ENCODE measurements around the gene GSTP1. TPM values are rescaled to one million over a fixed set of nuclear protein-coding genes. Genes with fewer than 3 reads are reported as not detected.

Gene GSTP1
- total RNA-seq (2013) = 658 TPM
- polyA plus RNA-seq (1,000 to 10,000 TPM in 2 of 3 donors, 100 to 1,000 TPM in 1; 853 to 1,483 (median 1,250) TPM), polyA minus RNA-seq (664 and 980 TPM in 2 replicates), total RNA-seq (36.5 to 225 (median 169) reads per million in 11 experiments)

DNA sequence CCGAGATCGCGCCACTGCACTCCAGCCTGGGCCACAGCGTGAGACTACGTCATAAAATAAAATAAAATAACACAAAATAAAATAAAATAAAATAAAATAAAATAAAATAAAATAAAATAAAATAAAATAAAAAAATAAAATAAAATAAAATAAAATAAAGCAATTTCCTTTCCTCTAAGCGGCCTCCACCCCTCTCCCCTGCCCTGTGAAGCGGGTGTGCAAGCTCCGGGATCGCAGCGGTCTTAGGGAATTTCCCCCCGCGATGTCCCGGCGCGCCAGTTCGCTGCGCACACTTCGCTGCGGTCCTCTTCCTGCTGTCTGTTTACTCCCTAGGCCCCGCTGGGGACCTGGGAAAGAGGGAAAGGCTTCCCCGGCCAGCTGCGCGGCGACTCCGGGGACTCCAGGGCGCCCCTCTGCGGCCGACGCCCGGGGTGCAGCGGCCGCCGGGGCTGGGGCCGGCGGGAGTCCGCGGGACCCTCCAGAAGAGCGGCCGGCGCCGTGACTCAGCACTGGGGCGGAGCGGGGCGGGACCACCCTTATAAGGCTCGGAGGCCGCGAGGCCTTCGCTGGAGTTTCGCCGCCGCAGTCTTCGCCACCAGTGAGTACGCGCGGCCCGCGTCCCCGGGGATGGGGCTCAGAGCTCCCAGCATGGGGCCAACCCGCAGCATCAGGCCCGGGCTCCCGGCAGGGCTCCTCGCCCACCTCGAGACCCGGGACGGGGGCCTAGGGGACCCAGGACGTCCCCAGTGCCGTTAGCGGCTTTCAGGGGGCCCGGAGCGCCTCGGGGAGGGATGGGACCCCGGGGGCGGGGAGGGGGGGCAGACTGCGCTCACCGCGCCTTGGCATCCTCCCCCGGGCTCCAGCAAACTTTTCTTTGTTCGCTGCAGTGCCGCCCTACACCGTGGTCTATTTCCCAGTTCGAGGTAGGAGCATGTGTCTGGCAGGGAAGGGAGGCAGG, at the start of gene GSTP1:
Gene GSTP1 (plus strand): TSS at position 566 of the 958 bp plus-strand sequence. CDS start 32 bp downstream, at position 598.
- WGBS (ENCODE audit: insufficient coverage) = under 1% methylated on average over 56 of the region's 81 CpGs
- intact Hi-C loops (cut with micrococcal nuclease) = no loop called here

More for the DNA sequence above, at the start of gene GSTP1:
- H4K20me1 ChIP-seq (ENCODE audit: insufficient read depth, low read length) = peaks cover 28% of the 10 kb centered on the region
- peak within 1 kb of the TSS; percentile 47 to 82 (median 67) for H3K4me3 ChIP-seq (replicated peaks in 1 of 3; ENCODE audit: low read depth in 2 of 3, low read length in 3 of 3)
- H3K27ac ChIP-seq (ENCODE audit: low read depth in 1 of 2, low read length in 2 of 2) = peak within 1 kb of the TSS; percentile 80 to 85
- peak within 1 kb of the TSS; percentile 81 for H2AFZ ChIP-seq (ENCODE audit: insufficient read depth, low read depth, low read length, poor library complexity, severe bottlenecking)
- peaks cover 6 to 15% (median 8%) of the 10 kb centered on the region in 3 donors for H3K27me3 Mint-ChIP-seq (ENCODE audit: low read depth in 3 of 3)
- peak within 1 kb of the TSS; percentile 83 to 93 (median 91) for H3K27ac Mint-ChIP-seq
- DNase-seq = peak; percentile 67 to 75 (median 73)
- peaks cover 27 to 34% of the 10 kb centered on the region in 2 donors for H3K36me3 Mint-ChIP-seq
- H3K9me3 Mint-ChIP-seq = peaks cover 0 to 13% (median 3%) of the 10 kb centered on the region in 7 donors
- H3K79me2 ChIP-seq (ENCODE audit: insufficient read depth, low read length) = peaks cover 23% of the 10 kb centered on the region
- H3K4me3 Mint-ChIP-seq = peak within 1 kb of the TSS; percentile 88 to 93
- H3K9me3 ChIP-seq (replicated peaks in 1 of 2; ENCODE audit: control insufficient read depth in 1 of 2, insufficient read depth in 1 of 2, low read length in 2 of 2) = peaks cover 0 to 2% of the 10 kb centered on the region in 2 donors
- H3K27me3 ChIP-seq (ENCODE audit: control insufficient read depth in 2 of 2, insufficient read depth in 2 of 2, low read length in 2 of 2) = no peaks in the 10 kb centered on the region
- peak within 1 kb of the TSS; percentile 83 for H3K9ac ChIP-seq (ENCODE audit: insufficient read depth, low read length, poor library complexity, severe bottlenecking)
- TF ChIP-seq, protein P1, sequence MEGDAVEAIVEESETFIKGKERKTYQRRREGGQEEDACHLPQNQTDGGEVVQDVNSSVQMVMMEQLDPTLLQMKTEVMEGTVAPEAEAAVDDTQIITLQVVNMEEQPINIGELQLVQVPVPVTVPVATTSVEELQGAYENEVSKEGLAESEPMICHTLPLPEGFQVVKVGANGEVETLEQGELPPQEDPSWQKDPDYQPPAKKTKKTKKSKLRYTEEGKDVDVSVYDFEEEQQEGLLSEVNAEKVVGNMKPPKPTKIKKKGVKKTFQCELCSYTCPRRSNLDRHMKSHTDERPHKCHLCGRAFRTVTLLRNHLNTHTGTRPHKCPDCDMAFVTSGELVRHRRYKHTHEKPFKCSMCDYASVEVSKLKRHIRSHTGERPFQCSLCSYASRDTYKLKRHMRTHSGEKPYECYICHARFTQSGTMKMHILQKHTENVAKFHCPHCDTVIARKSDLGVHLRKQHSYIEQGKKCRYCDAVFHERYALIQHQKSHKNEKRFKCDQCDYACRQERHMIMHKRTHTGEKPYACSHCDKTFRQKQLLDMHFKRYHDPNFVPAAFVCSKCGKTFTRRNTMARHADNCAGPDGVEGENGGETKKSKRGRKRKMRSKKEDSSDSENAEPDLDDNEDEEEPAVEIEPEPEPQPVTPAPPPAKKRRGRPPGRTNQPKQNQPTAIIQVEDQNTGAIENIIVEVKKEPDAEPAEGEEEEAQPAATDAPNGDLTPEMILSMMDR (IDR thresholded peaks at IDR 0.05) = peak; percentile 86
- H3K4me1 ChIP-seq (ENCODE audit: control insufficient read depth in 1 of 2, insufficient read depth in 2 of 2, low read length in 2 of 2) = peaks cover 66 to 73% of the 10 kb centered on the region in 2 donors
- H3K4me1 Mint-ChIP-seq = peaks cover 71% of the 10 kb centered on the region
- peak within 1 kb of the TSS; percentile 83 for H3K4me2 ChIP-seq (replicated peaks; ENCODE audit: extremely low read depth, low read length, poor library complexity, severe bottlenecking)
- peaks cover 18 to 19% of the 10 kb centered on the region in 2 donors for H3K36me3 ChIP-seq (replicated peaks in 1 of 2; ENCODE audit: control insufficient read depth in 1 of 2, insufficient read depth in 2 of 2, low read length in 2 of 2)
